ENCODE data around the gene FKBP11.

The FKBP11 gene

DNA sequence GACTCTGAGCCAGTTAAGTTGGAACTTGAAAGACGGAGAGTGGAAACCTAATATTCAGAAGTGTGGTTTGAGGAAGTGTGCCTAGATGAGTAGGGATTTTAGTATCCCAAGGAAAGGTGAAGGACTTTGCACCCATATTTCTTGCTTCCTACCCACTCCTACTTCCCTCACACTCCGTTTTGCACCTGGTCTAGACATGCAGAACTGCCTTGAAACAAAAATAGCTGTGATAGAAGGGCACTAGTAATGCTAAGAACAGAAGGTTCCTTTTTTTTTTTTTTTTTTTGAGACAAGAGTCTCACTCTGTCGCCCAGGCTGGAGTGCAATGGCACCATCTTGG is 32.7 kb upstream of the FKBP11 start:
- Histone ChIP-seq H3K4me2 (ENCODE audit: low read length) (peak overlapping the region; percentile 97), H3K79me2 (ENCODE audit: low read length) (peaks cover 38% of the 10 kb centered on the region), H3K9ac (ENCODE audit: low read length) (peak overlapping the region; percentile 85), H3K9me3 (ENCODE audit: insufficient read depth, low read length) (no peaks in the 10 kb centered on the region), H3K4me3 (ENCODE audit: low read length) (peak overlapping the region; percentile 94), H3K36me3 (replicated peaks; ENCODE audit: low read depth, low read length) (peaks cover 3% of the 10 kb centered on the region), H3K4me1 (ENCODE audit: low read length) (peaks cover 20% of the 10 kb centered on the region), H3K27me3 (ENCODE audit: low read depth, low read length) (no peaks in the 10 kb centered on the region), H2AFZ (ENCODE audit: low read depth, low read length) (peak overlapping the region; percentile 44; the same call in 1 of the 2 replicates), H3K27ac (ENCODE audit: low read length) (no peak overlapping the region), H4K20me1 (ENCODE audit: insufficient read depth, low read length) (peaks cover 6% of the 10 kb centered on the region; the same call in 1 of the 2 replicates)
- TF ChIP-seq, protein P1, sequence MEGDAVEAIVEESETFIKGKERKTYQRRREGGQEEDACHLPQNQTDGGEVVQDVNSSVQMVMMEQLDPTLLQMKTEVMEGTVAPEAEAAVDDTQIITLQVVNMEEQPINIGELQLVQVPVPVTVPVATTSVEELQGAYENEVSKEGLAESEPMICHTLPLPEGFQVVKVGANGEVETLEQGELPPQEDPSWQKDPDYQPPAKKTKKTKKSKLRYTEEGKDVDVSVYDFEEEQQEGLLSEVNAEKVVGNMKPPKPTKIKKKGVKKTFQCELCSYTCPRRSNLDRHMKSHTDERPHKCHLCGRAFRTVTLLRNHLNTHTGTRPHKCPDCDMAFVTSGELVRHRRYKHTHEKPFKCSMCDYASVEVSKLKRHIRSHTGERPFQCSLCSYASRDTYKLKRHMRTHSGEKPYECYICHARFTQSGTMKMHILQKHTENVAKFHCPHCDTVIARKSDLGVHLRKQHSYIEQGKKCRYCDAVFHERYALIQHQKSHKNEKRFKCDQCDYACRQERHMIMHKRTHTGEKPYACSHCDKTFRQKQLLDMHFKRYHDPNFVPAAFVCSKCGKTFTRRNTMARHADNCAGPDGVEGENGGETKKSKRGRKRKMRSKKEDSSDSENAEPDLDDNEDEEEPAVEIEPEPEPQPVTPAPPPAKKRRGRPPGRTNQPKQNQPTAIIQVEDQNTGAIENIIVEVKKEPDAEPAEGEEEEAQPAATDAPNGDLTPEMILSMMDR (IDR thresholded peaks at IDR 0.05; ENCODE audit: low read depth, low read length): no peak
- no peak for TF ChIP-seq EZH2phosphoT487 (IDR thresholded peaks at IDR 0.05; ENCODE audit: low read depth)

DNA sequence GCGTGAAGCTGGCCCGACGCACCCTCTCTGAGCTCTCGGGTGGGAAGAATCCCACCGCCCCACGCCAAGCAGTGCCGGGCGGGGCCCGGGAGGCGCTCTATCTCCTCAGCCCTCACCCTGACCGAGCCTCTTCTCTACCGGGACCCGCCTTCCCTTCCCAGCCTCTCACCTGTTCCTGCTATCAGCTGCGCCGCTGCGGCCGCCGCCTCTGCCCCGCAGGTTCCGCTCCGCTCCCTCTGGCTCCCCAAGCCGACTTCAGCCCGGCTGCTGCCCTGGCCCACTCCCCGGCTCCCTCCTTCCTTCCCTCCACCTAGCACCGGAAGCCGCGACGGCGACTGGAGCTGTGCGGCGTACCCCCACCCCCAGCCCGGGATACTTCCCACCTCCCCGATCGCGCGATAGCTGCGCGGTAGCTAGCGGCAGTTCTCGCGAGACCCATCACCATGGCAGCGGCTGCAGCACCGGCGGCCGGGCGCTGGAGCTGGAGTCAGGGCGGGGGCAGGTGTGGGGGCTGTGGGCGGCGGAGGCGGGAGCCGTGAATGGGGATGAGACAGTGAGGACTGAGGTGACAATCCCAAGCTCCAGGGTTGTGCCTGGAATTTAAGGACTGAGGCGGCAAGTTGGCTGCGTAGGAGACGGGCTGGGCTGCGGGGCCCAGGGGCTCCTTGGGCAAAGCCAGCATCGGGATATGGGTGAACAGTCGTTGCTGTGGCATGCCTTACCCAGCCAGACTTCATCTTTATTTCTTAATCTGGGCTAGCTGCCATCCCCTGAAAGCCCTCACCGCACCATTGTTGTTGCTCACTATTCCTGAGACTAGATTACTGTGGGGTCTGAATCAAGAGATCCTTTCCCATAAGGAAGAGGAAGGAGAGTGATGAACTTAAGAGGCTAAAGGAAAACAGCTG is 32.1 kb upstream of the FKBP11 start, which contains the start of gene ARF3:
Gene ARF3 (minus strand): TSS at position 347 of the 908 bp plus-strand sequence. CDS start 16,392 bp downstream, outside the sequence.
- no peaks in the 10 kb centered on the region for H3K9me3 ChIP-seq (ENCODE audit: insufficient read depth, low read length)
- peaks cover 44% of the 10 kb centered on the region for H3K79me2 ChIP-seq (ENCODE audit: low read length)
- H3K4me3 ChIP-seq (ENCODE audit: low read length): peak within 1 kb of the TSS; percentile 94
- H2AFZ ChIP-seq (ENCODE audit: low read depth, low read length): peak within 1 kb of the TSS; percentile 73
- H3K36me3 ChIP-seq (replicated peaks; ENCODE audit: low read depth, low read length): peaks cover 6% of the 10 kb centered on the region
- H3K9ac ChIP-seq (ENCODE audit: low read length): peak within 1 kb of the TSS; percentile 85
- H3K27ac ChIP-seq (ENCODE audit: low read length): peak within 1 kb of the TSS; percentile 42
- no peak for TF ChIP-seq EZH2phosphoT487 (IDR thresholded peaks at IDR 0.05; ENCODE audit: low read depth)
- TF ChIP-seq, protein P1 (IDR thresholded peaks at IDR 0.05; ENCODE audit: low read depth, low read length): no peak
- peaks cover 9% of the 10 kb centered on the region for H4K20me1 ChIP-seq (ENCODE audit: insufficient read depth, low read length)
- H3K4me2 ChIP-seq (ENCODE audit: low read length): peak within 1 kb of the TSS; percentile 97
- H3K27me3 ChIP-seq (ENCODE audit: low read depth, low read length): no peaks in the 10 kb centered on the region
- peaks cover 20% of the 10 kb centered on the region for H3K4me1 ChIP-seq (ENCODE audit: low read length)

DNA sequence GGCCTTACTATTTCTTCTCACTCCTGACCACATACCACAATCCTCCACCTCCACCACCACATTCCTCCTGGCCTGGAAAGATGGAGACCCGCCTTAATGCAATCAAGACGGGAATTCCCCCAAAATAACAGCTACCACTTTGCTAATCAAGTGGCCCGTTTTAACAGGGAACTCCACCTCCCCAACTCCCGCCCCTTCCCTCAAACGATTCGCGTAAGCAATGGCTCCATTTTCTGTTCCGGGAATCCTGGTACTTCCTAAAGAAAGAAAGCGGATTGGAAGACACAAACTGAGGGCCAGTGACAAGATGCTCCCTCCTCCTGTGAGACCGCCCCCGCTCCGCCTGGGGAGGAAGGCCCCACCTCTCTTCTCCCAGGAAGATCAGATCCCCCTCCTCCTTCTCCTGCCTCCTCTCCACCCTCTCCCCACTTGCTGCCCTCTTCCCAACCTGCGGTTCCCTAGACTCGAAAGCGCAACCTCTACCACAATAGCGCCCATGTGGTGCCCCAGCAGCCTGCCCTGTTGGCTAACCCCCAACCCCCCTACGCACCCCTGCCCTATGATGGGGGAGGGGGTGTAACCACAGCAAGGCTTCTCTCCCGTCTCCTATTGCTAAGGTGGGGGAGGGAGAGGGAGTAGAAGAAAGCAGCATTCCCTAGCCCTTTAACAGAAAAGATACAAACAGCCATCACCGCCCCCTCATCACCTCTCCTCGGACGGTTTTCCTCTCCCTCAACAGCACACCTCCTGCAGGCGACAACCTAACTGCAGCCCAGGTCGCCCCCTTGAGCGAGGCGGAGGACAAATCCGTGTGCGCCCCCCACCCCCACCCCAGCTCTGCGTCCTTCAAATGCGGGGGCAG is 31.2 kb upstream of the FKBP11 start:
- peak overlapping the region; percentile 42 for H3K27ac ChIP-seq (ENCODE audit: low read length)

More for the DNA sequence above, 31.2 kb upstream of the FKBP11 start:
- TF ChIP-seq, protein P1 (IDR thresholded peaks at IDR 0.05; ENCODE audit: low read depth, low read length): no peak
- no peak for TF ChIP-seq EZH2phosphoT487 (IDR thresholded peaks at IDR 0.05; ENCODE audit: low read depth)
- peaks cover 14% of the 10 kb centered on the region for H4K20me1 ChIP-seq (ENCODE audit: insufficient read depth, low read length)
- peaks cover 20% of the 10 kb centered on the region for H3K4me1 ChIP-seq (ENCODE audit: low read length)
- H3K9ac ChIP-seq (ENCODE audit: low read length): peak overlapping the region; percentile 85
- peak overlapping the region; percentile 97 for H3K4me2 ChIP-seq (ENCODE audit: low read length)
- H3K36me3 ChIP-seq (replicated peaks; ENCODE audit: low read depth, low read length): peaks cover 6% of the 10 kb centered on the region
- H3K9me3 ChIP-seq (ENCODE audit: insufficient read depth, low read length): no peaks in the 10 kb centered on the region
- peak overlapping the region; percentile 73; the same call in 1 of the 2 replicates for H2AFZ ChIP-seq (ENCODE audit: low read depth, low read length)
- peak overlapping the region; percentile 94 for H3K4me3 ChIP-seq (ENCODE audit: low read length)
- no peaks in the 10 kb centered on the region for H3K27me3 ChIP-seq (ENCODE audit: low read depth, low read length)
- peaks cover 50% of the 10 kb centered on the region for H3K79me2 ChIP-seq (ENCODE audit: low read length)

Measured in OCI-LY3 (cell line).